ENCODE measurements around the gene TLK1. TPM values are rescaled to one million over a fixed set of nuclear protein-coding genes. Genes with fewer than 3 reads are reported as not detected.

The TLK1 gene
- total and polyA plus RNA-seq, 10 of the 15 experiments (the other 5 are each of a cell fraction or from before 2014, with no cell fraction given), result 25.1 to 126 (median 57.3) TPM

DNA sequence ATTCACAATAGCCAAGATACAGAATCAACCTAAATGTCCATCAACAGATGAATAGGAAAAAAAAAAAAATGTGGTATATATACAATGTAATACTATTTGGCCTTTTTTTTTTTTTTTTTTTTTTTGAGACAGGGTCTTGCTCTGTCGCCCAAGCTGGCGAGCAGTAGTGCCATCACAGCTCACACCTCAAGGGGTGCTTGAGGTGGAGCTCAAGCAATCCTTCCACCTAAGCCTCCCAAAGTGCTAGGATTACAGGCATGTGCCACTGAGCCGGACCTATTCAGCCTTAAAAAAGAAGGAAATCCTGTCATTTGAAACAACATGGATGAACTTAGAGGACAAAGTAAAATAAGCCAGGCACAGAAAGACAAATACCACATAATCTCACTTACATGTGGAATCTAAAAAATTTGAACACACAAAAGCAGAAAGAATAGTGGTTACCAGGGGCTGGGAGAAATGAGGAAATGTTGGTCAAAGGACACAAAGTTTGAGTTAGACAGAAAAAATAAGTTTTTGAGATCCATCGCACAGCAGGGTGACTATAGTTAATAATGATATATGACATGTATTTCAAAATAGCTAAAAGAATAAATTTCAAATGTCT is 26.0 kb downstream of the TLK1 start (continued):
- no peak for TF ChIP-seq CEBPB (IDR thresholded peaks at IDR 0.05; ENCODE audit: borderline replicate concordance in 1 of 2, low read depth in 2 of 2, low read length in 2 of 2)
- TF ChIP-seq IRF5 (IDR thresholded peaks at IDR 0.05; ENCODE audit: borderline replicate concordance), result no peak
- TF ChIP-seq RAD51 (IDR thresholded peaks at IDR 0.05), result no peak
- TF ChIP-seq FOS (IDR thresholded peaks at IDR 0.05; ENCODE audit: borderline replicate concordance, extremely low read depth, insufficient read length), result no peak
- TF ChIP-seq, protein P1, sequence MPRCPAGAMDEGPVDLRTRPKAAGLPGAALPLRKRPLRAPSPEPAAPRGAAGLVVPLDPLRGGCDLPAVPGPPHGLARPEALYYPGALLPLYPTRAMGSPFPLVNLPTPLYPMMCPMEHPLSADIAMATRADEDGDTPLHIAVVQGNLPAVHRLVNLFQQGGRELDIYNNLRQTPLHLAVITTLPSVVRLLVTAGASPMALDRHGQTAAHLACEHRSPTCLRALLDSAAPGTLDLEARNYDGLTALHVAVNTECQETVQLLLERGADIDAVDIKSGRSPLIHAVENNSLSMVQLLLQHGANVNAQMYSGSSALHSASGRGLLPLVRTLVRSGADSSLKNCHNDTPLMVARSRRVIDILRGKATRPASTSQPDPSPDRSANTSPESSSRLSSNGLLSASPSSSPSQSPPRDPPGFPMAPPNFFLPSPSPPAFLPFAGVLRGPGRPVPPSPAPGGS (IDR thresholded peaks at IDR 0.05; ENCODE audit: borderline replicate concordance, insufficient read depth, low read depth, low read length, poor library complexity, severe bottlenecking), result no peak
- TF ChIP-seq, protein P2, sequence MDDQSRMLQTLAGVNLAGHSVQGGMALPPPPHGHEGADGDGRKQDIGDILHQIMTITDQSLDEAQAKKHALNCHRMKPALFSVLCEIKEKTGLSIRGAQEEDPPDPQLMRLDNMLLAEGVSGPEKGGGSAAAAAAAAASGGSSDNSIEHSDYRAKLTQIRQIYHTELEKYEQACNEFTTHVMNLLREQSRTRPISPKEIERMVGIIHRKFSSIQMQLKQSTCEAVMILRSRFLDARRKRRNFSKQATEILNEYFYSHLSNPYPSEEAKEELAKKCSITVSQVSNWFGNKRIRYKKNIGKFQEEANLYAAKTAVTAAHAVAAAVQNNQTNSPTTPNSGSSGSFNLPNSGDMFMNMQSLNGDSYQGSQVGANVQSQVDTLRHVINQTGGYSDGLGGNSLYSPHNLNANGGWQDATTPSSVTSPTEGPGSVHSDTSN (IDR thresholded peaks at IDR 0.05; ENCODE audit: insufficient replicate concordance, low read depth, low read length), result no peak
- no peak for TF ChIP-seq MEF2B (IDR thresholded peaks at IDR 0.05; ENCODE audit: partially characterized antibody, poor library complexity, severe bottlenecking)
